DLD1 (cell line): ENCODE measurements around the gene STUM.

Experiments
- in situ Hi-C: cut with HindIII; loops from 2 replicates; pipeline ENCODE4 v1.10.0; 2017; ENCODE audit warnings: low sequenced_read_pairs

The STUM gene

GRCh38 chr1:226532553-226532952 is 16.0 kb upstream of the STUM start:
- in situ Hi-C loops, result no loop called here

GRCh38 chr1:226533220-226533619 is 15.3 kb upstream of the STUM start:
- in situ Hi-C loops, result no loop called here

GRCh38 chr1:226534098-226534497 is 14.5 kb upstream of the STUM start:
- in situ Hi-C loops, result no loop called here

GRCh38 chr1:226534645-226535044 is 13.9 kb upstream of the STUM start:
- in situ Hi-C loops, result no loop called here

- in situ Hi-C loops, result no loop called here
Measured at GRCh38 chr1:226535666-226536065, 12.9 kb upstream of the STUM start.

GRCh38 chr1:226541231-226541630 is 7.3 kb upstream of the STUM start:
- in situ Hi-C loops, result loop anchor here (10.0 kb wide), 1 partner anchor 64 kb away; no protein-coding TSS in a partner anchor

- in situ Hi-C loops, result loop anchor here (10.0 kb wide), 1 partner anchor 63 kb away; no protein-coding TSS in a partner anchor
Measured at GRCh38 chr1:226541631-226542622, 6.6 kb upstream of the STUM start.

- in situ Hi-C loops, result loop anchor here (10.0 kb wide), 1 partner anchor 62 kb away; no protein-coding TSS in a partner anchor
Measured at GRCh38 chr1:226542623-226543103, 5.9 kb upstream of the STUM start.

GRCh38 chr1:226545836-226546596 is 2.5 kb upstream of the STUM start:
- in situ Hi-C loops, result loop anchor here (10.0 kb wide), 1 partner anchor 59 kb away; no protein-coding TSS in a partner anchor

- in situ Hi-C loops, result loop anchor here (10.0 kb wide), 1 partner anchor 58 kb away; no protein-coding TSS in a partner anchor
Measured at GRCh38 chr1:226546926-226547325, 1.6 kb upstream of the STUM start.

GRCh38 chr1:226547754-226548191 is 791 bp upstream of the STUM start:
- in situ Hi-C loops, result loop anchor here (10.0 kb wide), 1 partner anchor 57 kb away; no protein-coding TSS in a partner anchor

- in situ Hi-C loops, result loop anchor here (10.0 kb wide), 1 partner anchor 55 kb away; no protein-coding TSS in a partner anchor
Measured at GRCh38 chr1:226549094-226549936, 751 bp downstream of the STUM start.

GRCh38 chr1:226549937-226550671 is 1.5 kb downstream of the STUM start:
- in situ Hi-C loops, result loop anchor here (10.0 kb wide), 1 partner anchor 55 kb away; no protein-coding TSS in a partner anchor

- in situ Hi-C loops, result no loop called here
Measured at GRCh38 chr1:226550672-226551041, 2.1 kb downstream of the STUM start.

GRCh38 chr1:226551299-226551698 is 2.7 kb downstream of the STUM start:
- in situ Hi-C loops, result no loop called here

- in situ Hi-C loops, result no loop called here
Measured at GRCh38 chr1:226552061-226552460, 3.5 kb downstream of the STUM start.

- in situ Hi-C loops, result no loop called here
Measured at GRCh38 chr1:226553266-226553923, 4.8 kb downstream of the STUM start.

- in situ Hi-C loops, result no loop called here
Measured at GRCh38 chr1:226553924-226554282, 5.3 kb downstream of the STUM start.

- in situ Hi-C loops, result no loop called here
Measured at GRCh38 chr1:226555092-226555491, 6.5 kb downstream of the STUM start.
